GM12878 (cell line): ENCODE results near the gene IFNAR1. TPM values are rescaled to one million over a fixed set of nuclear protein-coding genes. Genes with fewer than 3 reads are reported as not detected.
A peak's percentile ranks its signal among the peaks of the same experiment; 100 is the strongest.

Source experiments
- ATF2 ChIP-seq: IDR thresholded peaks from 2 replicates; pipeline ENCODE4 v1.6.1; 2012; ENCODE audit warnings: low read length, inconsistent platforms
- CBX3 ChIP-seq: fragments of 200-600 bp; sonication (generic); IDR thresholded peaks from 2 replicates; pipeline ENCODE4 v1.6.1; 2016; ENCODE audit warnings: low read depth, borderline replicate concordance
- CREB1 ChIP-seq: IDR thresholded peaks from 2 replicates; pipeline ENCODE4 v1.6.1; 2012; ENCODE audit warnings: low read depth, mild to moderate bottlenecking, inconsistent platforms
- CUX1 ChIP-seq: IDR thresholded peaks from 2 replicates; pipeline ENCODE4 v1.6.1; 2012; ENCODE audit warnings: improper control_type of control experiment, low read depth, low read length; ENCODE audit not compliant: insufficient replicate concordance
- HDAC2 ChIP-seq: fragments of 200-600 bp; sonication (generic); IDR thresholded peaks from 2 replicates; pipeline ENCODE4 v1.6.1; 2017
- KAT2A ChIP-seq: conservative IDR thresholded peaks from 2 replicates; pipeline ENCODE4 v1.6.1; 2011; ENCODE audit warnings: low read depth, low read length; ENCODE audit not compliant: control insufficient read depth
- NFIC ChIP-seq: IDR thresholded peaks from 2 replicates; pipeline ENCODE4 v1.6.1; 2012; ENCODE audit warnings: low read depth, mild to moderate bottlenecking, inconsistent platforms, low read length, moderate library complexity
- NFXL1 ChIP-seq: fragments of 450-650 bp; IDR thresholded peaks from 2 replicates; pipeline ENCODE4 v1.6.1; 2017; ENCODE audit warnings: antibody characterized with exemption, mild to moderate bottlenecking, borderline replicate concordance
- NR2C1 ChIP-seq: fragments of 450-650 bp; IDR thresholded peaks from 2 replicates; pipeline ENCODE4 v1.6.1; 2017; ENCODE audit warnings: antibody characterized with exemption, mild to moderate bottlenecking, moderate library complexity
- PAX5 ChIP-seq: IDR thresholded peaks from 2 replicates; pipeline ENCODE4 v1.6.1; 2011; ENCODE audit warnings: low read depth, low read length, borderline replicate concordance
- RB1 ChIP-seq: fragments of 450-650 bp; formaldehyde crosslinking; IDR thresholded peaks from 2 replicates; pipeline ENCODE4 v1.6.1; 2017; ENCODE audit warnings: mild to moderate bottlenecking, borderline replicate concordance
- RBBP5 ChIP-seq: fragments of 200-600 bp; sonication (generic); conservative IDR thresholded peaks from 2 replicates; pipeline ENCODE4 v1.6.1; 2016
- SMAD5 ChIP-seq: IDR thresholded peaks from 2 replicates; pipeline ENCODE4 v1.6.1; 2016; ENCODE audit warnings: antibody characterized with exemption, low read depth
- SMARCA5 ChIP-seq: fragments of 450-650 bp; IDR thresholded peaks from 2 replicates; pipeline ENCODE4 v1.6.1; 2017; ENCODE audit warnings: mild to moderate bottlenecking
- SPI1 ChIP-seq: IDR thresholded peaks from 2 replicates; pipeline ENCODE4 v1.6.1; 2011; ENCODE audit warnings: low read depth, mild to moderate bottlenecking, low read length, moderate library complexity, borderline replicate concordance; ENCODE audit not compliant: insufficient read depth
- SREBF1 ChIP-seq: IDR thresholded peaks from 2 replicates; pipeline ENCODE4 v1.6.1; 2012; ENCODE audit warnings: mild to moderate bottlenecking, low read length
- SREBF2 ChIP-seq: IDR thresholded peaks from 2 replicates; pipeline ENCODE4 v1.6.1; 2012; ENCODE audit warnings: mild to moderate bottlenecking, low read length
- TCF12 ChIP-seq: IDR thresholded peaks from 2 replicates; pipeline ENCODE4 v1.6.1; 2011; ENCODE audit warnings: low read depth, mild to moderate bottlenecking, low read length
- YBX1 ChIP-seq: fragments of 450-650 bp; IDR thresholded peaks from 2 replicates; pipeline ENCODE4 v1.6.1; 2016; ENCODE audit warnings: antibody characterized with exemption
- YY1 ChIP-seq: IDR thresholded peaks from 2 replicates; pipeline ENCODE4 v1.6.1; 2011; ENCODE audit warnings: low read depth, mild to moderate bottlenecking, low read length
- ZNF384 ChIP-seq: IDR thresholded peaks from 2 replicates; pipeline ENCODE4 v1.6.1; 2012; ENCODE audit warnings: low read depth, mild to moderate bottlenecking, low read length, improper control_type of control experiment, borderline replicate concordance
- polyA plus RNA-seq, 11 experiments: library from polyadenylated mRNA; depleted of rRNA in 4 of 11; unstranded in 6 of 11; stranded (reverse) in 5 of 11; fragments of >200 nt; fragmentation: Nextera tagmentation in 4 of 11; fragmentation: Illumina TruSeq in 1 of 11; extraction: Ambion mirVana in 4 of 11; extraction: Trizol in 1 of 11; gene quantifications; 1 replicate in 1 of 11; 2 replicates in 10 of 11; pipeline versions ENCODE4 v1.2.1 to v1.2.3, GENCODE V29; 2011 to 2016; ENCODE audit warnings: inconsistent platforms in 2 of 11, missing spikeins in 2 of 11, low read depth in 1 of 11
- total RNA-seq, 4 experiments: library from RNA; depleted of rRNA in 3 of 4; stranded (reverse); fragments of >200 nt in 3 of 4; fragmentation: Illumina TruSeq in 1 of 4; extraction: Trizol in 1 of 4; gene quantifications; 2 replicates each; pipeline versions ENCODE4 v1.2.1 to v1.2.3, GENCODE V29; 2013 to 2021
- TF ChIP-seq, protein P1 (sequence below): fragments of 450-650 bp; conservative IDR thresholded peaks from 2 replicates; pipeline ENCODE4 v1.6.1; 2017; ENCODE audit warnings: mild to moderate bottlenecking, moderate library complexity

Gene IFNAR1
- total and polyA plus RNA-seq, 10 of the 15 experiments (the other 5 are each of a cell fraction or from before 2014, with no cell fraction given), result 12.0 to 62.4 (median 24.6) TPM

DNA sequence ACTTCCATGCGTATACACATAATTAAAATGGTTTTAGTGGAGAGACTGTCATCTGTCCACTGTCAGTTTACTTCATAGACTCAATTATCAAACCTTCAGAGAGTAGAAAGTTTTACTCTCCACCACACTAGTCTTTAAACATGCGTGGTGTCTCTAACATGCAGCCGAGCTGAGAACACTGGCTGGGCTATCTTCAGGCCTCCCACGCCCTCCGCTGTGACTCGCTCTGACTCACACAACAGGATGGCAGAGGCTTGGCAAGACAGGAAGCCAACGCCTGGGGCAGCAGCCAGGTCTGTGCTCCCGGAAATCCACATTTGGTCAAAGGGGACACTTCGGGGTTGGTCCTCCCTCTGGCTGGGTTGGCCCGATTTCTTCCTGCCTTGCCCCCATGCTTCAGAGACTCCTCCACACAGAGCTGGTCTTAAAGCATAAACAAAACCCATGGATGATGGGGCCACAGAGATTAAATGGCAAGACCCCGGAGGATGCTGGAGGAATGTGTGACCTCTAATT, 55.8 kb downstream of the IFNAR1 start (continued):
- TF ChIP-seq, protein P1, sequence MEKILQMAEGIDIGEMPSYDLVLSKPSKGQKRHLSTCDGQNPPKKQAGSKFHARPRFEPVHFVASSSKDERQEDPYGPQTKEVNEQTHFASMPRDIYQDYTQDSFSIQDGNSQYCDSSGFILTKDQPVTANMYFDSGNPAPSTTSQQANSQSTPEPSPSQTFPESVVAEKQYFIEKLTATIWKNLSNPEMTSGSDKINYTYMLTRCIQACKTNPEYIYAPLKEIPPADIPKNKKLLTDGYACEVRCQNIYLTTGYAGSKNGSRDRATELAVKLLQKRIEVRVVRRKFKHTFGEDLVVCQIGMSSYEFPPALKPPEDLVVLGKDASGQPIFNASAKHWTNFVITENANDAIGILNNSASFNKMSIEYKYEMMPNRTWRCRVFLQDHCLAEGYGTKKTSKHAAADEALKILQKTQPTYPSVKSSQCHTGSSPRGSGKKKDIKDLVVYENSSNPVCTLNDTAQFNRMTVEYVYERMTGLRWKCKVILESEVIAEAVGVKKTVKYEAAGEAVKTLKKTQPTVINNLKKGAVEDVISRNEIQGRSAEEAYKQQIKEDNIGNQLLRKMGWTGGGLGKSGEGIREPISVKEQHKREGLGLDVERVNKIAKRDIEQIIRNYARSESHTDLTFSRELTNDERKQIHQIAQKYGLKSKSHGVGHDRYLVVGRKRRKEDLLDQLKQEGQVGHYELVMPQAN, result no peak
- TF ChIP-seq TCF12, result no peak
- TF ChIP-seq CBX3, result no peak
- TF ChIP-seq ATF2, result peak; percentile 74
- TF ChIP-seq SREBF1, result no peak
- TF ChIP-seq RBBP5, result no peak
- peak; percentile 57; the same call in 1 of the 2 replicates for TF ChIP-seq PAX5
- TF ChIP-seq HDAC2, result no peak
- no peak for TF ChIP-seq RB1
- TF ChIP-seq SPI1, result no peak
- no peak for TF ChIP-seq ZNF384
- 0 out of 2 replicates have a peak, but pooled peaks have one; percentile 51 for TF ChIP-seq YY1
- TF ChIP-seq CREB1, result peak; percentile 76
- TF ChIP-seq SMARCA5, result peak; percentile 57; the same call in 1 of the 2 replicates
- TF ChIP-seq NFXL1, result no peak; the same call in 1 of the 2 replicates
- TF ChIP-seq YBX1, result no peak
- no peak for TF ChIP-seq SMAD5
- no peak for TF ChIP-seq SREBF2
- no peak for TF ChIP-seq KAT2A
- TF ChIP-seq CUX1, result no peak
- no peak; the same call in 1 of the 2 replicates for TF ChIP-seq NFIC
- TF ChIP-seq NR2C1, result no peak
